GM12891 (cell line): ENCODE measurements around the gene PPP2R2B.

Source experiments
- POLR2AphosphoS5 ChIP-seq: IDR thresholded peaks from 2 replicates; pipeline ENCODE4 v1.6.1; 2011; ENCODE audit warnings: low read depth, low read length, control low read depth
- POU2F2 ChIP-seq: IDR thresholded peaks from 2 replicates; pipeline ENCODE4 v1.6.1; 2011; ENCODE audit warnings: low read depth, mild to moderate bottlenecking, control low read depth, low read length, moderate library complexity

GRCh38 chr5:146840016-146840415 lies 38.5 kb downstream of the PPP2R2B start:
- TF ChIP-seq POU2F2 (no peak), POLR2AphosphoS5 (no peak)
